GM10847 (cell line): ENCODE measurements around the gene SLC24A4.

Experiments
- POLR2A ChIP-seq: IDR thresholded peaks from 2 replicates; pipeline ENCODE4 v1.6.1; 2011; ENCODE audit not compliant: insufficient read length; ENCODE audit errors: extremely low read depth

The SLC24A4 gene

DNA sequence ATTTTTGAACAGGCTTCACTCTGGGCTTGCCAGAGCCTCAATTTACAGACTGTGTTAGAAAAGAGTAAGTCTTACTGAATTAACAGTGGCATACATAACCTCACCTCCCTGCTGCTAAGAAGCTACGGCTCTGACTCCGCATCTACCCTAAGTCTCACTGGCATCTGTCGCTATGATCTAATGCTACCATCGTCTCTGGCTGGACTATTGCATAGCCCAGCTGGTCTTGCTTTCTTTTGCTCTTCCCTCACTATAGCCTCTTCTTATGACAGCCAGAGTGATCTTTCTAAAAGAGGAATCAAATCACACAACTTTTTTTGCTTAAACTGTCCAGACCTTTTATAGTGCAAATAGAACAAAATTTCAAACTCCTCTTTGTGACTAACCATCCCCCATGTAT is 81.1 kb downstream of the SLC24A4 start:
- TF ChIP-seq POLR2A: no peak

GRCh38 chr14:92404421-92404820 is 81.5 kb downstream of the SLC24A4 start:
- no peak for TF ChIP-seq POLR2A

- TF ChIP-seq POLR2A: no peak
Observed at GRCh38 chr14:92404938-92405337, 82.0 kb downstream of the SLC24A4 start.

DNA sequence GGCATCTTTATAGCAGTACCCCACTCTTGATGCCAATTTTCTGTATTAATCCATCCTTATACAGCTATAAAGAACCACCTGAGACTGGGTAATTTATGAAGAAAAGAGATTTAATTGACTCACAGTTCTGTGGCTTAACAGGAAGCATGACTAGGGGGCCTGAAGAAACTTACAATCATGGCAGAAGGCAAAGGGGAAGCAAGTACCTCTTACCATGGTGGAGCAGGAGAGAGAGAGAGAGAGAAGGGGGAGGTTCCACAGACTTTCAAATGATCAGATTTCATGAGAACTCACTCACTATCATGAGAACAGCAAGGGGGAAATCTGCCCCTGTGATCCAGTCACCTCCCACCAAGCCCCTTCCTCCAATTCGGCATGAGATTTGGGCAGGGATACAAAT is 84.4 kb downstream of the SLC24A4 start:
- TF ChIP-seq POLR2A: no peak

DNA sequence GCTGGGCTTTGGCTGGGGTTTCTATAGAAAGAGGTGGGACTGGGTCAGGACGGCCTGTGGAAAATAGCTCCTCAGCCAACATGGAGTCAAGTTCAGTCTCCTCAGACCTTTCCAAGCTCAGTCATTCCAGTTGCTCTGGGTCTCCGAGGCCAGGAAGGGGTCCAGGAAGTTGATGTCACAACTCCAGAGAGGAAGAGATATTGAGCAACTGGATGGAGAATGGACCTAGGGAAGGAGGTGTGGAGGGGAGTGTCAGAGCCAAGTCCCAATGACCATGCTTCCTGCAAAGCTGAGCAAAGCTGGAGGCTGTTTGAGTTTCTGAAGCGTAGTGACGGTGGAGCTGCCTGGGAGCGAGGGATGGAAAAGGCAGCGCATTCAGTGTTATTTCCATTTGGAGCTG is 86.1 kb downstream of the SLC24A4 start:
- no peak for TF ChIP-seq POLR2A

- no peak for TF ChIP-seq POLR2A
Observed at GRCh38 chr14:92411135-92411534, 88.2 kb downstream of the SLC24A4 start.

DNA sequence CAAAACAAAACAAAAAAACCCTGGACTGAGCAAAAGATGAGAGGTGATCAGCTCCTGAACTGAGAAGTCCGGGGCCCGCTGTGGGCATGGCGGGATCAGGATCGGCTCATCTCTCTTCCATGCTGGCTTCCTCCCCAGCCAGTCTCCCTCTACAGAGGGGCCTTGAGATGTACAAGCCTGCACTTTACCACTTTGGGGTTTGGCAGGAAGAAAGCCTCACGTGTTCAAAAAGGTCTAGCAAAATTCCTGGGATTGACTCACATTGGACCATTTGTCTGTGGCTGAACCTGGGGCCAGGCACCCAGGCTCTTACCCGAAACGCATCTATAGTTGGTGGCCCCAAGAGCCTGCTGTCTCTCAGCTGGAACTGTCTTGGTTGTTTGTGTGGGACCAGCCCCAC is 89.0 kb downstream of the SLC24A4 start:
- TF ChIP-seq POLR2A: no peak

DNA sequence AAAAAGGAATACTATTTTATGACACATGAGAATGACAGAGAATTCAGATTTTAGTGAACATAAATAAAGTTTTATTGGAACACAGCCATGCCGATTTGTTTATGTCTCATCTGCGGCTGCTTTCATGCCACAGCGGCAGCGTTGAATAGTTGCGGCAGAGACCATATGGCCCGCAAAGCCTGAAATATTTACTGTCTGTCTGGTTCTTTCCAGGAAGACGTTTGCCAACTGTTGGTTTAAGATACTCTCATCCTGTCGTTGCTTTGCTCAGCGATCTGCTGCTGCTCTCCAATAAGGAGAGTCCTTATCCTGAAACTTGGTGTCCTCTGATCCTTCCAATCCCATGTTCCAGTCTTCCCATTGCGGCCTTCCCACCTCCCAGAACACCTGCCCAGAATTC is 89.9 kb downstream of the SLC24A4 start:
- TF ChIP-seq POLR2A: no peak

- TF ChIP-seq POLR2A: no peak
Observed at GRCh38 chr14:92413379-92413778, 90.4 kb downstream of the SLC24A4 start.

DNA sequence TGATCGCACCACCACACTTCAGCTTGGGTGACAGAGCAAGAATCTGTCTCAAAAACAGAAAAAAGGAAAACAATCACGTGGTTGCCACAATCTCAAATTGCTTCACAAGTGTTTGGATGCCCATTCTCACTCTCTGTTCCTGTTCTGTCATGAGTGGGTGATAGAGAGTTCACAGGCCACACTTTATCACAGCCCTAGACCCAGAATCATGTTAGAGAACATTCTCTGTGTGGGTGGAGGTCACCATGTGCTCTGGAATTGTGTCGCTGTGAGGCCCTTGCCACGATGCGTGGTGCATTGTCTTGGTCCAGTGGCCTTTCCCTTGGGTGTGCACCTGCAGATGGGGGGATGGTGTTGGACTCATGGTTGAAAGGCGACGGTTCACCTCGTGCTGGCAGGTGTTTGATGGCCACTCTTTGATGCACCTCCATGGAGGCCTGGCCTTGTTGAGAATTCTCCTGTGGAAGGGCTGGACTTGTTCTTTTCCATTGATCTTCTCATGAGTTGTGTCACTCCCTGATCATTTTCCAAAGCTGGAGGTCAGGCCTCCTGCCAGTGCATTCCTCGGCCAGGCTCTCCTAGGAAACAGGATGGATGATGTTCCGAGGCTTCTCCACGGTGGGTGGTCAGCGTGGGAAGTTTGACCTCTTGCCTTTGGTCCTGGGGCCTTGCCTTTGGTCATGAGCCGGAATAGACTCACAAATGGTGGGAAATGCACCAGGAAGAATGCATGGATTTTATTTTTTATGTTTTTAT is 91.9 kb downstream of the SLC24A4 start:
- TF ChIP-seq POLR2A: no peak

DNA sequence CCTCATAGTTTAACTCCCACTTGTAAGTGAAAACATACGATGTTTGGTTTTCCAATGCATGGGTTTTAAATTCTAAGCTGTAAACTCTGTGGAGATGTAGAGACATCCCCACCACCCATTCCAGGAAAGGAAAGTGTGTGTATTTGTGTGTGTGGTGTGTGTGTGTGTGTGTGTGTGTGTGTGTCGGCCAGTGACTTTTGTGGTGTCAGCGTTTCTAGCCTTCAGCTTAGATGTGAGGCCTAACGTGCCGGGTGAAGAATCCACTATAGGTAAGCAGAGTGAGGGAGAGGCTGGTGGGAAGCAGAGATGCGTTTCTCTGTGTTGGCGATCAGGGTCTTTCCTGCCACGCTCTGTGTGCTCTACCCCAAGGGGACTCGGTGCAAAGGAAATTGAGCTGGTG is 93.0 kb downstream of the SLC24A4 start:
- TF ChIP-seq POLR2A: no peak

DNA sequence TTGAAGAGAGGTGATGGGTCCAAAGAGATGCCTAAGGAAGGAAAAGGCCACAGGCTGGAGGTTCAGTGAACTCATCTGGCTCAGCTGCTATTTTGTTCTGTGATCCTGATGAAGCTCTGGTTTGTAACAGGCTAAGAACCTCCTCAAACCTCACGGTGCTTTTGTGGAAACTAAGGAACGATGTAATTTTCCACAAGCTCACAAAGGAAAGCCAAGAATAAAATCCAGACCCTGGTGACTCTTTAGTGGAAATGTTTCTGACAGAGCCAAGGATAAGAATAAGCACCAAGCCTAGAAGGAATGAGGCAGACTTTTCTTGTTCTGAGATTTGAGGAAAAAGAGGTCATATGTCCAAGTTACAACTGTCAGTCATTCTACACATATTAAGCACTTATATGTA is 93.6 kb downstream of the SLC24A4 start:
- no peak for TF ChIP-seq POLR2A

- no peak for TF ChIP-seq POLR2A
Observed at GRCh38 chr14:92417759-92418158, 94.8 kb downstream of the SLC24A4 start.

DNA sequence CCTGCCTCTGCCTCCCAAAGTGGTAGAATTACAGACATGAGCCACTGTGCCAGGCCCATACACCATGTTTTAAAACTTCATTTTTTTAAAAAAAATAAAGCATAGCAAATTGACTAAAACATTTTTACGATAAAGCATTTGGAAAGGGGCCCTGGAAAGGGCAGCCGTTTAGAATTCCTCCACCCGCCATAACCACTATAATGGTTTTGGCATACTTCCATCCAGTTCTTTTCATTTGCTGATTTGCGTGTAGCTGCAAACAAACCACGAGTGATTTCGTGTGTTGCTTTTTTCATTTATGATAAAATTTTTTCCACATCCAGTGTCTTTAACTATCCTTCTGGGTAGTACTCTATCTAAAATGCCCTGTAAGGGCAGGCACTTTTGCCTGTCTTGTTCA is 98.8 kb downstream of the SLC24A4 start:
- no peak for TF ChIP-seq POLR2A

GRCh38 chr14:92425101-92425500 is 102.1 kb downstream of the SLC24A4 start:
- TF ChIP-seq POLR2A: no peak

DNA sequence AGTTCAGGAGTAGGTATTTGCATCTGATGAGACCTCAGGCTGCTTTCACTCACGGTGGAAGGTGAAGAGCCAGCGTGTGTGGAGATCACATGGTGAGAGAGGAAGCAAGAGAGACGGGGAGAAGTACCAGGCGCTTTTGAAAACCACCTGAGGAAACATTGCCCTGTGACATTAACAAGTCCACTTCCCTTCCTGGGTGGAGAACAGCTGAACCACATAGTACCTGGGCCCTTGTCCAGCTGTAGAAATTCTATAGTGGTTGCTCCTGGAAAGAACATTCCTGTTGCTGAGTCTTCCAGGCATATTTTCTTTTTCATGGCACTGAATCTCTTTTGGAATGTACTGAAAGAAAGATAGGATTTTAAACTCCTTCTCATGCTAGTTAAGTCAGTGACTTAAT is 103.3 kb downstream of the SLC24A4 start:
- TF ChIP-seq POLR2A: no peak

GRCh38 chr14:92427096-92427495 is 104.1 kb downstream of the SLC24A4 start:
- TF ChIP-seq POLR2A: no peak
